GM12801 (cell line): Measurements from ENCODE around the gene CNOT2.

Experiments
- CTCF ChIP-seq: IDR thresholded peaks from one replicate; pipeline ENCODE4 v1.5.1; 2011; ENCODE audit warnings: control low read depth; ENCODE audit not compliant: insufficient read length; ENCODE audit errors: extremely low read depth

Gene CNOT2

GRCh38 chr12:70327541-70327940 is 84.3 kb downstream of the CNOT2 start:
- TF ChIP-seq CTCF, result no peak

GRCh38 chr12:70329728-70330127 is 86.5 kb downstream of the CNOT2 start:
- TF ChIP-seq CTCF, result no peak

- TF ChIP-seq CTCF, result no peak
Measured at GRCh38 chr12:70330158-70330557, 86.9 kb downstream of the CNOT2 start.

GRCh38 chr12:70332236-70332635 is 89.0 kb downstream of the CNOT2 start:
- TF ChIP-seq CTCF, result no peak

- no peak for TF ChIP-seq CTCF
Measured at GRCh38 chr12:70334742-70335141, 91.5 kb downstream of the CNOT2 start.

GRCh38 chr12:70338531-70338930 is 95.3 kb downstream of the CNOT2 start:
- TF ChIP-seq CTCF, result no peak

GRCh38 chr12:70351076-70351475 is 107.8 kb downstream of the CNOT2 start:
- TF ChIP-seq CTCF, result no peak

GRCh38 chr12:70353780-70354660 is 110.8 kb downstream of the CNOT2 start:
- TF ChIP-seq CTCF, result no peak
